GM18526 (cell line): ENCODE results near the gene CHCHD4.

Experiments used
- POLR2A ChIP-seq: IDR thresholded peaks from 3 replicates; pipeline ENCODE4 v1.6.1; 2011; ENCODE audit not compliant: insufficient read length; ENCODE audit errors: extremely low read depth

Gene CHCHD4

GRCh38 chr3:14124615-14125192 lies at the start of gene CHCHD4, which contains the start of gene TMEM43:
CHCHD4 (minus strand) TSS chr3:14124870; CDS start chr3:14124676, 194 bp downstream.
TMEM43 (plus strand) TSS chr3:14125052; CDS start chr3:14125194, 142 bp downstream.
- peak; percentile 47 for TF ChIP-seq POLR2A

- no peak for TF ChIP-seq POLR2A
Observed at GRCh38 chr3:14172496-14172895, 47.8 kb upstream of the CHCHD4 start.

- no peak for TF ChIP-seq POLR2A
Observed at GRCh38 chr3:14170531-14171159, 46.0 kb upstream of the CHCHD4 start.

GRCh38 chr3:14169871-14170270 lies 45.2 kb upstream of the CHCHD4 start:
- no peak for TF ChIP-seq POLR2A

DNA sequence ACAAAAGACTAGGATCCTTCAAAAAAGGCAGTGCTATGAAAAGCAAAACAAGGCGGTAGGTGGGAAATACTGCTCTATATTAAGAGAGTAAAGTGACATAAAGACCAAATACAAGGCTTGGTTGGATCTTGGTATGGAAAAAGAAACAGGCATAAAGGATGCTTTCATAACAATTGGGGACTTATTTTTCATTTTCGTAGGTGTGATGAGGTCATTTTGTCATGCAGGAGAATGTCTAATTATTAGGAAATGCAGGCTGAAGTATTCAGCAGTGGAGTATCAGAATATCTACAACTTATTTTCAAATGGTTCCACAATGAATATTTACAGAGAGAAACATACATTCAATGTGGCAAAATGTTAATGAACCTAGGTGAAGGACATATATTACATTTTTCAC lies 44.8 kb upstream of the CHCHD4 start:
- no peak for TF ChIP-seq POLR2A

DNA sequence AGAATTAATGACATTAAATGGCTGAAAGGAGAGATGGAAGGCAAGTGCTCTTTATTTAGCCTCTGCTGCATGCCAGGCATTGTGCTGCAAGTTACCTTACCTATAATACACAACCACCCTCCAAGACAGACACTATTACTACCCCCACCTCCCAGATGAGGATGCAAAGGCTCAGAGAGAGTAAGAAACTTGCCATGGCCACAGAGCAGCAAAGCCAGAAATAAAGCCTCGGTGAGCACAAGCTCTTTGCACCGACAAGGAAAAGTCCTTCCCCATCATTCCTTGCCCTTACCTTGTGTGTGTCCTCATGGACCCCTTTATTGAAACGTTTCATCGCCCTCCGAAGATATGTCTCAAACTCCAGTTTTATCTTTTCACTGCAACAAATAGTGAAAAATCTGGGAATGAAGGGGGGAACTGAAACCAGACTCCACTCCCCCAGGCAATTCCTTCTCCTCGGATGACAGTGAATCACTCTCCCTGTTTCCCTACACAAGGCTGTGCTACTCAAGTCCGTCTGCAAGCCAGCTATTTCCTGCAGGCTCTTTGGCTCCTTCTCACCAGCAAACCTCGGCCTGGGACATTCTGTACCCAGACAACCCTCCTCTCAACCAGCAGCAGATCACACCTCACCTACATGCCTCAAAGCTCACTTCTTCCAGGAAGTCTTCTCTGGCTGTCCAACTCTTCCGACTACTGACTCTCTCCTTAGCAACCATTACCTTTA lies 42.4 kb upstream of the CHCHD4 start:
- no peak for TF ChIP-seq POLR2A

DNA sequence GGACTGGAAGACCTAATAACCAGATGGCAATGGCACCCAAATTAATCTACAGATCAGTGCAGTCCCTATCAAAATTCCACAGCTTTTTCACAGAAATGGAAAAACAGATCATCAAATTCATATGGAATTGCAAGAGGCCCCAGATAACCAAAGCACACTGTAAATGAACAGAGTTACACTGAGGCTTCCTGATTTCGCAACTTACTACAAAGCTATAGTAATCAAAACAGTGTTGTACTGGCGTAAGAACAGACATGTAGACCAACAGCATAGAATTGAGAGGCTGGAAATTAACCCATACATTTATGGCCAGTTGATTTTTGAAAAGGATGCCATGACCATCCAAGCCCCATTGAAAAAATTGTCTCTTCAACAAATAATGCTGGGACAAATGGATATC lies 37.5 kb upstream of the CHCHD4 start:
- TF ChIP-seq POLR2A, result no peak

GRCh38 chr3:14161282-14161681 lies 36.6 kb upstream of the CHCHD4 start:
- TF ChIP-seq POLR2A, result no peak

GRCh38 chr3:14159426-14159825 lies 34.8 kb upstream of the CHCHD4 start:
- no peak for TF ChIP-seq POLR2A

GRCh38 chr3:14158370-14158769 lies 33.7 kb upstream of the CHCHD4 start:
- TF ChIP-seq POLR2A, result no peak

DNA sequence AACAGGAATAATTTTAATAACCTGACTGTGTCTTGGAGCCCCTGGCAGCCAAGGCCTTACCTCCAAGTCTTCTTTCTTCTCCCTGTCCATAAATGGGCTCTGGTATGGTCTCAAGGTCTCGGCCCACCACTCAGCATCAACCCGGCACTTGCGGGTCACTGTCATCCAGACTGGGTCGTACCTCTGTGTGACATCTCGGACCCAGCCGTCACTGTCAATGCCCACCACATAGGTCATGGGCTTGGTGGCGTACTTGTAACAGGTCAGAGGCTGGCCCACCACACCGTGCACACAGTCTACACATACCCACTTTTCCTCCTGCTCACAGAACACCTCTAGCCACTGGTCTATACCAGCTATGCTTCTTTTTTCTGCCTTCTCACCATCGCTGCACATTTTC lies 33.3 kb upstream of the CHCHD4 start:
- TF ChIP-seq POLR2A, result no peak

DNA sequence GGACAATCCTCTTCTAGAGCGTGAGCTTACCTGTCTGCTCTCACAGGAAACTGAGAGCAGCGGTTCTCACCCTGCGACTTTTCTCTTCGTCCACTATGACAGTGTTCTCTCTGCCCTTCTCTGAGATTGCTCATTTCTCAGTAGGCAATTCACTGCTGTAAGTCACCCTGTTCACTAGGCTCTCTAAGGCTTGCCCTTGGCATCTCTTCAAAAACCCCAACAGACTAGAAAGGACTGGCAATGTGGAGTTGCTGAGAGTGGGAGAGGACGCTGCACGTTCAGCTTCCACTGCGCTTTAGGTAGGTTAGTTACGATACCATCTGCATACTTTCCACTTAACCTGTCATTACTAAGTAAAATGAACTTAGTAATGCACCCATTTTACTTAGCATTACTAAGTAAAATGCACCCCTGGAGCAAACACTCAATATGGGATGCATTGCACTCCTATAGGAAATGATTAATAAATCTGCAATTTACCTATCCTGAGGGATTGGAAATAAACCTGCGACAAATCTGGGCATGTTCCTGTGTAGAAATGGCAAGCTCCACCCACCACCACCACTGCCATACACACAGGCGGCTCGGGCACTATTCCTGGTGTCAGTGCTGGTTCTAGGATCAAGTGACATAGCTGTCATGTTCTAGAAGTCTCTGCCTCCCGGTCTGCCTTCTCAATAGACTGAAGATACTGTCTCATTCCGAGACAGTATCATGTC lies 32.3 kb upstream of the CHCHD4 start:
- no peak for TF ChIP-seq POLR2A

GRCh38 chr3:14156201-14156600 lies 31.5 kb upstream of the CHCHD4 start:
- no peak for TF ChIP-seq POLR2A

DNA sequence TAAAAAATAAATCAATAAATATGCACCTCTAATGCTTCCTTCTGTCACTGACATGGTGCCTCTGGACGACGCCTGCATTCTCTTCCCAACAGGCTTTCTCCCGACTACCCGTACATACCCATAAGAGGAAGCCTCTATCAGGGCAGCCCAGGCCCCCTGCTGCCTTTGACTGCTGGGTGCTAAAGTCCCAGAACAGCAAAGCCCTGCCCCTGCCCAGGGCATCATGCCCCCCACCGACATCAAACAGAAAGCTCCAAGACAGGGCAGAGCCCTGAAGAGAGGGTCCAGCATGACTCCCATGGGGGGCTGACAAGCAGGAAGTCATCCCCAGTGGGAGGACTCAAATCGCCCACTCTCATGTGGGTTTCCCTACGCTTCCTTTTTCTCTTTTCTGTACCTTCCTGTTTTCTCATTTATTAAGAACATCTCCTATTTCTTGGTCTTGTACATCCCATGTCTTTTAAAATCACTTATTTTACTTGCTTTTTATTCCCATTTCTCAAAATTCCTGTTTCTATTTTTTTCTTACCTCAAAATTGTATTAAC lies 30.3 kb upstream of the CHCHD4 start:
- TF ChIP-seq POLR2A, result no peak

DNA sequence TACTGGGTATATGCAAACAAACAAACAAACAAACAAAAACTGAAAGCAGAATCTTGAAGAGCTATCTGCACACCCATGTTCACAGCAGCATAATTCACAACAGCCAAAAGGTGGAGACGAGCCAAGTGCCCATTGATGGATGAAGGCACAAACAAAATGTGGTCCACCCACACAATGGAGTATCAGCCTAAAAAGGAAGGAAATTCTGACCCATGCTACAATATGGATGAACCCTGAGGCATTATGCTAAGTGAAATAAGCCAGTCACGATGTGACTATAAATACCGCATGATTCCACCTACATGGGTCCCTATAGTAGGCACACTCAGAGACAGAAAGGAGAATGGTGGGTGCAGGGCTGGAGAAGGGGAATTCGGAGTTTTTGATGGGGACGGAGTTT lies 29.6 kb upstream of the CHCHD4 start:
- TF ChIP-seq POLR2A, result no peak

- no peak for TF ChIP-seq POLR2A
Observed at GRCh38 chr3:14153663-14154062, 29.0 kb upstream of the CHCHD4 start.

DNA sequence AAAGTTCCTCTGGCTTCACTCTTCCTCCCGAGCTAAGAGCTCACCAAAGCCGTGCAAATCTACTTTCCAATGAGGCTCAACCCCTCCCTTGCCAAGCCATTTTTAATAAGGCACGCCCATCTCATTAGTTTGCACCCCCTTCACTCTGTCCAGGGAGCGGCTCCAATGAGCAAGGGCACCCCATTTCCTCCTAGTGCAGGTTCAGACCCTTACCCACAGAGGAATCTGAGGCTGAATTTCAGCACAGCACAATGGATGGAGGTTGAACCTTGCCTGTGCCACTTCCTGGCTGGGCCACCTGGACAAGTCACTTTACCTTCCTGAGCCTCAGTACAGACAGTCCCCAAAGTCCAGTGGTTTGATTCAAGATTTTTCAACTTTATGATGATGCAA lies 28.3 kb upstream of the CHCHD4 start:
- TF ChIP-seq POLR2A, result no peak
